NB4 (cell line): ENCODE data around the gene EVC.

Experiments
- MYC ChIP-seq: IDR thresholded peaks from 2 replicates; pipeline ENCODE4 v1.6.1; 2011; ENCODE audit warnings: low read depth, low read length
- POLR2A ChIP-seq: IDR thresholded peaks from 2 replicates; pipeline ENCODE4 v1.6.1; 2011; ENCODE audit warnings: mild to moderate bottlenecking; ENCODE audit not compliant: insufficient read length; ENCODE audit errors: extremely low read depth
- TF ChIP-seq, protein P1 (sequence below): IDR thresholded peaks from one replicate; pipeline ENCODE4 v1.5.1; 2012; ENCODE audit warnings: low read depth, low read length
- TF ChIP-seq, protein P2 (sequence below): IDR thresholded peaks from 2 replicates; pipeline ENCODE4 v1.6.1; 2011; ENCODE audit warnings: low read depth, low read length

DNA sequence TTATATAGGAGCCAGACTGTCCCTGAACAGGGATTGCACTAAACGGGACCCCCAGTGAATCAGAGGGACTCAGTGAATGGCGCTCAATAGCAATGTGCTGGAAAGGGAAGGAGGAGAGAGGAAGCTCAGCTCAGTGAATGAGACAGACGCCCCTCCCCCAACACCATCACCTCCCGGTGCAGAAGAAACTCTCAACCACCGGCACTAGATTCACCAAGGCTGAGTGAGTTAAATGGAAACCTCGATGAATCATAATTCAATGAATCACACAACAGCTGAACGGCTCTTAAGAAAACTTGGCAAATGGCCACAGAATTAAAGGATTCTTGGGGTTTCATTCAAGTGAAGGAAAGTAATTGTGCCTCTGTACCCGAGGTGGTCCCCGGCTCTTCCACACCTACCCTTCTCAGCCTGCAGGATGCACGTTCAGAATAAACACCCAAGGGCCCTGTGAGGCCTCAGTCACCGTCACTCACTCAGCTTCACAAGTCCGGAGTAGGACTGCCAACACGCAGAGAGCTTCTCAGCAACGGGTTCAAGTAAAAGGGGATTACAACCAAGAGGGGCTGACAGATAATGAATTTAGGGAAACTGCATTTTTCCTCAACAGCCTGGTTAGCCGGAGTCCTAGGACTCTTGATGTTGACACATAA lies 152.6 kb downstream of the EVC start:
- TF ChIP-seq, protein P1, sequence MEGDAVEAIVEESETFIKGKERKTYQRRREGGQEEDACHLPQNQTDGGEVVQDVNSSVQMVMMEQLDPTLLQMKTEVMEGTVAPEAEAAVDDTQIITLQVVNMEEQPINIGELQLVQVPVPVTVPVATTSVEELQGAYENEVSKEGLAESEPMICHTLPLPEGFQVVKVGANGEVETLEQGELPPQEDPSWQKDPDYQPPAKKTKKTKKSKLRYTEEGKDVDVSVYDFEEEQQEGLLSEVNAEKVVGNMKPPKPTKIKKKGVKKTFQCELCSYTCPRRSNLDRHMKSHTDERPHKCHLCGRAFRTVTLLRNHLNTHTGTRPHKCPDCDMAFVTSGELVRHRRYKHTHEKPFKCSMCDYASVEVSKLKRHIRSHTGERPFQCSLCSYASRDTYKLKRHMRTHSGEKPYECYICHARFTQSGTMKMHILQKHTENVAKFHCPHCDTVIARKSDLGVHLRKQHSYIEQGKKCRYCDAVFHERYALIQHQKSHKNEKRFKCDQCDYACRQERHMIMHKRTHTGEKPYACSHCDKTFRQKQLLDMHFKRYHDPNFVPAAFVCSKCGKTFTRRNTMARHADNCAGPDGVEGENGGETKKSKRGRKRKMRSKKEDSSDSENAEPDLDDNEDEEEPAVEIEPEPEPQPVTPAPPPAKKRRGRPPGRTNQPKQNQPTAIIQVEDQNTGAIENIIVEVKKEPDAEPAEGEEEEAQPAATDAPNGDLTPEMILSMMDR: no peak
- no peak for TF ChIP-seq POLR2A
- TF ChIP-seq, protein P2, sequence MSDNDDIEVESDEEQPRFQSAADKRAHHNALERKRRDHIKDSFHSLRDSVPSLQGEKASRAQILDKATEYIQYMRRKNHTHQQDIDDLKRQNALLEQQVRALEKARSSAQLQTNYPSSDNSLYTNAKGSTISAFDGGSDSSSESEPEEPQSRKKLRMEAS: no peak
- TF ChIP-seq MYC: no peak
